GM18499 (cell line): ENCODE results near the gene SNED1.

Experiments used
- ATAC-seq: cut with Tn5 transposase; IDR thresholded peaks from one replicate; pipeline ENCODE4 v1.9.1; 2021; ENCODE audit warnings: moderate number of reproducible peaks; ENCODE audit not compliant: insufficient read depth, unreplicated experiment

SNED1 gene

GRCh38 chr2:241064008-241064801 is 65.8 kb downstream of the SNED1 start:
- ATAC-seq = no peak

GRCh38 chr2:241064802-241065354 is 66.5 kb downstream of the SNED1 start:
- no peak for ATAC-seq

GRCh38 chr2:241065355-241065803 is 67.0 kb downstream of the SNED1 start:
- no peak for ATAC-seq

GRCh38 chr2:241066171-241066892 is 67.9 kb downstream of the SNED1 start:
- no peak for ATAC-seq

- ATAC-seq = no peak
Measured at GRCh38 chr2:241066893-241067341, 68.5 kb downstream of the SNED1 start.

GRCh38 chr2:241067501-241068135 is 69.2 kb downstream of the SNED1 start:
- ATAC-seq = no peak

DNA sequence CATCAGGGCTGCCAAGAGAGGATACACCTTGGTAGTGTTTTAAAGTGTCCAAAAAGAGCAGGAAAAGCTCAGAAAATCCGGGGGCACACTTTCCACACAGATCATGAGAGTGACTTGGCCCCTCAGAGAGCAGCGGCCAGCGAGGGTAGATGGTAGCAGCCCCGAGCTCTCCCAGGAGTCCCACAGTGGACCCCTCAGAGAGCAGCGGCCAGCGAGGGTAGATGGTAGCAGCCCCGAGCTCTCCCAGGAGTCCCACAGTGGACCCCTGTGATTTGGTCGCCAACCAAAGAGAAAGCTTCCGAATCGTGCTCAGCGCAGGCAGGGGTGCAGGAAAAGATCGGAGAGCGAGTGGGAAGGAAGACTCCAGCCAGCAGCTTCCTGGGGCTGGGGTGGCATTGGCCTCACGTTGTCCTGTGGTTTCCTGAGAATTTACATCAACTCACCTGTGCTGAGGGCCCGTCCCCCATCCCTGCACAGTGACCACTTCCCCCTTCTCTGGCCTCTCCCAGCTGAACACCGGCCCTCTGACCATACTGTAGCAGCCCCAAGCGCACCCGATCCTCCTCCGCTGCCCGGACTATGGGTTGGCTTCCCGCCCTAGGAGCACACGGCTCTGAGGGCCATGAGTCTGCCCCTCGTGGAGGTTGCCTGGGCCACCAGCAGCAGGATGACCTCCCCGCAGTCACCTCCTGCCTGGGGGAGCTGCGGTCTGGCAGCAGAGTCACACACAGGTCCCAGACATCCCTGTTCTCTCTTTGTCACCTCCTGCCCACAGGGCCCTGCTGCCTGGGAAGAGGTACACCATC is 69.9 kb downstream of the SNED1 start:
- no peak for ATAC-seq

DNA sequence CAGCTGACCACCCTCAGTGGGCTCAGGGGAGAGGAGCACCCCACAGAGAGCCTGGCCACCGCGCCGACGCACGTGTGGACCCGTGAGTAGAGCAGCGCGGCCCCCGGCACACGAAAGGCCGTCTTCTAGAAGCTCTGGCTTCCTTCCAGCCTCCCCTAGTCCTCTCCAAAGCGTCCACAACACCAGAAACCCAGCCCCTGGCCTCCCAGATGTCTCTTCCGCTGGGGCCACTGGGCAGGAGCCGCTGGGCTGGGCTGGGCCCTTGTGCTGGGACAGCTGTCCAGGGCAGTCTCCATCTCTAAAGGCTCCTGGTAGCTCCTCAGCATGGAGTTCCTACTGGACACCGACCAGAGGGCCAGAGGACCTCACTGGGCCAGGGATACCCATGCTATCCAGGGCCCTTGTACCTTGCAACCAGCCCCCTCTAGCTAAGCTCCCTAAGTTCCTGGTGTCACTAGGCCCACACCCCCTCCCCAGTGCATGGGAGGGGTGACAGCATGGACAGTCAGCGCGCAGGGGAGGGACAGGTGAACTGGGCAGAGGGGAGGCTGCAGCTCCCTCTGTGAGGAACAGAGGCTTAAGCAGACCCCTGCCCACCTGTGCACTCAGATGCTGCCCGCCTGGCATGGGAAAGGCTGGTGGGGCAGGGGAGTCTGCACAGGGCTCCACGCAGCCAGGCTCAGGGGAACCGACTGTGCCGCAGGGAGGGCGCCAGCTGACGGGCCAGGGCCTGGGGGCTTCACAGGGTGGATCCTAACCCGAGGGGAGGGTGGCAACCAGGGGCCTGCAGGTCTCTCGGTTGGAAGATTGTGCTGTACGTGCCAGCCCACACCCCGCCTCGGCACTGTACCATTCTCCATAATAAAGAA is 70.8 kb downstream of the SNED1 start:
- ATAC-seq = no peak

DNA sequence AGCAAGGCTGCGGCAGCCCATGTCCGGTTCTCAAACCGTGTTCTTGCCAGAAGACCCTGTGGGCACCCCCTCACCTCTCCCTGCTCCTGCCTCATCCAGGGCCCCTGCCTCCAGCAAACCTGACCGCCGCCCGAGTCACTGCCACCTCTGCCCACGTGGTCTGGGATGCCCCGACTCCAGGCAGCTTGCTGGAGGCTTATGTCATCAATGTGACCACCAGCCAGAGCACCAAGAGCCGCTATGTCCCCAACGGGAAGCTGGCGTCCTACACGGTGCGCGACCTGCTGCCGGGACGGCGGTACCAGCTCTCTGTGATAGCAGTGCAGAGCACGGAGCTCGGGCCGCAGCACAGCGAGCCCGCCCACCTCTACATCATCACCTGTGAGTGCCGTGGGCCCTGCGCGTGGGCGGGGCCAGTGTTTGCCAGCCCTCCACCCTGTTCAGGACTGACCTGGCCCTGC is 71.4 kb downstream of the SNED1 start:
- ATAC-seq = no peak

DNA sequence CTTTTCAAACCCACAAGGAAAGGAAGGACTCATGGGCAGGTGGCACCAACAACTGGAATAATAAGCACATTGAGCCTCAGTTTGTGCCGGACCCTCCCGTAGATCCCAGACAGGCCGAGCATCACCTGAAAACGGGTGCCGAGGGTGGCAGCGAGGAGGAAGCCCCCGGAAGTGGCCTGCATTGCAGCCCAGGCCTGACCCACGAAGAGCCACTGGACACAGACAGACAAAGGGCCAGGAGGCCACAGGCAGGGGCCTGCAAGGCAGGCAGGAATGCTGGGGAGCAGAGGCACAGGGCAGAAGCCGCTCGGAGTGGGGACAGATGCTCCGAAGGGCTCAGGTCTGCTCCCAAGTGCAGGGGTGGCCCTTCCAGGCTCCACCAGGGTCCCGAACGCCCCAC is 71.9 kb downstream of the SNED1 start:
- ATAC-seq = no peak

DNA sequence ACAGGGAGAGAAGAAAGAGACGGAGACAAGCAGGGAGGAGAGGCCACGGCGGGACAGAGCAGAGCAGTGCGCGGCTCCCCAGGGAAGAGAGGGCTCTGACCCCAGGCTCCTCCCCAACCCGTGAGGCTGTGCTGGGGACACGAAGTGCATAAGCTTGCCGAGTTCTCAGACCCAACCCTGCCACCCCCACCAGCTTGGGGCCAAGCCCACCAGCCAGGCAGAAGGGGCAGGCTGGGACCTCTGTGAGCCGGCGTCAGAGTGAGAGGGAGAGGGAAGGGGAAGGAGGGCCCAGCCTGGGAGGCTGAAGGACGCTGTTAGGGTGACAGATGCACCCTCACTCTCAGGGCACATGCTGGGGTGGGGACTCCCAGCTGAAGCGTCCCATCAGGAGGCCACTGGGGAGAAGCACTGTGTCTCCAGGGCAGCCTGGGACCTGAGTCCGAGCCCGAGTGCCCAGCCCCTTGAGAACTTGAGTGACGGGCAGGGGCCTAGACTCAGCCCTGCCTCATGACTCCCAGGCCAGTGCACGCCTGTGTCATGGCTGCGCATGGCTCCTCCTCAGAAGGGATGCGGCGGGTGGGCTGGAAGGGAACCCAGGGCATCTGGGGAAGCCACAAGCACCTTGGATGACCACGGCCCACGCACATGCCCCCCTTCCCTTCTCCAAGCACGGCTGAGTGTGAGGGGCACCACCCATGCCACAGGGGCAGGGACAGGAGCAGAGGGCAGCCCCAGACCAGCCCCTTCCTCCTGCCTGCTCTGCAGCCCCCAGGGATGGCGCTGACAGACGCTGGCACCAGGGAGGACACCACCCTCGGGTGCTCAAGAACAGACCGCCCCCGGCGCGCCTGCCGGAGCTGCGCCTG is 72.6 kb downstream of the SNED1 start:
- ATAC-seq = no peak

DNA sequence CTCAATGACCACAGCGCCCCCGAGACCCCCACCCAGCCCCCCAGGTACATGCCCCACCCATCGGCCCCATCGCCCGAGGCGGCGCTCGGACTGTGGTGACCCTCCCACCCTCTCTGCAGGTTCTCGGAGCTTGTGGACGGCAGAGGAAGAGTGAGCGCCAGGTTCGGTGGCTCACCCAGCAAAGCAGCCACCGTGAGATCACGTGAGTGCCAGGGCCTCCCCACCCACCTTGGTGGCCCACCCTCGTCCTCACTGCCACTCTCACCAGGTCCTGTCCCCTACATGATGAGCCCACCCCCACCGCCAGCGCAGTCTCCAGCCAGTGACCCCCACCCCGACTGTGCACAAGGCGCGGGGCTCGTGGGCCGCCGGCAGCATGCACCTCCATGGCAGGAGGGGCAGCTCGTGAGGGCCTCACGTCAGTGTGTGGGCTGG is 73.3 kb downstream of the SNED1 start:
- no peak for ATAC-seq

DNA sequence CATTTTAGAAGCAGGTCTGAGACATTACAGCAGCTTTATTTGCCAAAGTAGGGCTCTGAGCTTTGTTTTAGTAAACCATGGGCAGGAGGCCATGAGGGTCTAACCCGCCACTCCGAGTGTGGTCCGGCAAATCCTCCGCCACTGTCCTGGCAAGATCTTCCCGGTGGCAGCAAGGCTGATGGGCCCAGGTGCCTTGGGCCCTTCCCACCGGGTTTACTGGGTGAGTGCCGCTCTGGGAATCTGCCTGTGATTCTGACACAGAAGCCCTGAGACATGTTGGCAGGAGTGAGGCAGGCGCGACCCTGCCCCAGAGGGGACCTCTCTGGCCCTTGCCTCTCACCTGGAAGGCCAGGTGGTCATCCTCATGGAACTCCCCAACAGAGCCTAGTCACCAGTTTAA is 73.7 kb downstream of the SNED1 start:
- no peak for ATAC-seq

DNA sequence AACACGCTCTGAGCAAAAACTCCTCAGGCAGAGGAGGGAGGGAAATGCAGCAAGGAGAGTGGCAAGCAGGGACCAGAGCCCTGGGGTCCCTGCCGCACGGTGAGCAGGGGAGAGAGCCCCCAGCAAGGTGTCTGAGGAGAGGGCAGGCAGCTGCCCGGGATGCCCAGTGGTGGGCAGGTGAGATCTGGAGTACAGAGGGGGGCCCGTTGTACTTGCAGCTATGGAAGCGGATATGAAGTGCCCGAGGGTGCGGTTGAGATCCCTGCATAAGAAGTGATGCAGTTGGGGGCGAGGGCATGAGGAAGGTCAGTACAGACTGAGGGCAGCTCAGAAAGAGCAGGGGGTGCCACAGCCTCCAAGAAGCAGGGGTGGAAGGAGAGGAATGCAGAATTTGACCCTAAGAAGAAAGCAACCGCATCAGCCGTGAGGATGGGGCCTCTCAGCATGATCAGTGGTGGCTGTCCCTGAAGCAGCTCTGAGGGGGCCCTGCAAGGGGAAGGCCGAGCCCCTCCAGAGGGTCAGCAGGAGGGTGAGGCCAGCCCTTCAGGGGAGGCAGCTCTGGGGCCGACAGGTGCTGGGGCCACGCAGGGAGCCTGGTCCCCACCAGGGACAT is 74.2 kb downstream of the SNED1 start:
- no peak for ATAC-seq

DNA sequence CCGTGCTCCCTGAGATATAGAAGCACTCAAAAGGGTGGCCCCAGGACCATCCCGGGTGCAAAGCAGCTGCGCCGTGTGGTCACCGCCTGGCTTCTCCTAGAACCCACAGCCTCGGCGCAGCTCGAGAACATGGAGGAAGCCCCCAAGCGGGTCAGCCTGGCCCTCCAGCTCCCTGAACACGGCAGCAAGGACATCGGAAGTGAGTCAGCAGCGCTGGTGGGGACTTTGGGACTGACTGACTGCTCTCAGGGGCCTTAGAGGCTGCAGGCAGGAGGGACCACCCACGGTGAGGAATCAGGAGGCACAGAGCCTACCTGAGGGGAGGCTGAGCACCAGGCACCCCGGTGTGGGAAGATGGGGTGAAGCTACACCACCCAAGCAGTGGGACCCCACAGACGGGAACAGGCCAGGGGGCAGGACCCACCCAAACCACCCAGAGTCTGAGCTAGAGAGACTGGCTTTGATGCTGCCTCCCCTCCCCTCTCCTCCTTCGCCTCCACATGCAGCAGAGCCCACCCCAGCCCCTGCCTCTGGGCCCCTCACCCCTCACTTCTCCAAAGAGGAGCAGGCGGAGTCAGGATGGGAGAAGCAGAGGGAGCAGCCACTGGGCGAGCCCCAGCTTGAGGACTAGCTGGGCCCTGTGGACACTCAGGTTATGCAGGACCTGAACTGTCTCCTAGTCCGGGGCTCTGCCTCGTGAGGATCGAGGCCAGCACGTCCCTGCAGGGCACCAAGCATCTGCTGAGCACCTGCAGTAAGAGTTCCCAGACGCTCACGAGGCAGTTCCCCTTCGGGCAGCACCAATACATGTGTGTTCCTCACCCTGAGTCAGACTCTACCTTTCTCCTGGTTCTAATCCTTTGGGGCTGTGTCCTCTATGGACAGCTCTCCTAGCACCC is 75.0 kb downstream of the SNED1 start:
- no peak for ATAC-seq

- no peak for ATAC-seq
Measured at GRCh38 chr2:241074065-241074818, 75.8 kb downstream of the SNED1 start.
